Calu3 (cell line): Measurements from ENCODE around the gene FGD5. TPM values are rescaled to one million over a fixed set of nuclear protein-coding genes. Genes with fewer than 3 reads are reported as not detected.

Experiments used
- BruUV-seq: library from RNA; stranded (reverse); fragments of 400-500 nt; replicated peaks from 2 replicates; lab custom pipeline; 2021; lab: Mats Ljungman, UMichigan
- CTCF ChIA-PET: fragments of 300-600 bp; sonication (Branson Sonifier 250); formaldehyde crosslinking; loops from one replicate; lab custom pipeline; 2022; ENCODE audit warnings: antibody characterized with exemption; lab: Charles Lee
- DNase-seq: peaks from one replicate; pipeline ENCODE4 v3.0.0; 2022
- H3K27ac Mint-ChIP-seq: one replicate; pipeline ENCODE4 v1.8.0; 2022; ENCODE audit warnings: mixed read lengths; ENCODE audit not compliant: unreplicated experiment
- H3K27me3 Mint-ChIP-seq: one replicate; pipeline ENCODE4 v1.8.0; 2022; ENCODE audit warnings: mixed read lengths; ENCODE audit not compliant: unreplicated experiment
- H3K36me3 Mint-ChIP-seq: one replicate; pipeline ENCODE4 v1.8.0; 2022; ENCODE audit warnings: mild to moderate bottlenecking, moderate library complexity, mixed read lengths; ENCODE audit not compliant: insufficient read depth, unreplicated experiment
- H3K4me1 Mint-ChIP-seq: one replicate; pipeline ENCODE4 v1.8.0; 2022; ENCODE audit warnings: mild to moderate bottlenecking, low read depth, mixed read lengths; ENCODE audit not compliant: unreplicated experiment
- H3K4me3 Mint-ChIP-seq: one replicate; pipeline ENCODE4 v1.8.0; 2022; ENCODE audit warnings: mild to moderate bottlenecking, low read depth, moderate library complexity, mixed read lengths; ENCODE audit not compliant: unreplicated experiment
- H3K9me3 Mint-ChIP-seq: one replicate; pipeline ENCODE4 v1.8.0; 2022; ENCODE audit warnings: low read depth, mixed read lengths; ENCODE audit not compliant: unreplicated experiment
- intact Hi-C: fragments of 100-400 bp; cut with micrococcal nuclease; formaldehyde crosslinking; loops from one replicate; pipeline ENCODE4 v1.10.0; 2022; ENCODE audit not compliant: unreplicated experiment
- total RNA-seq: library from RNA; stranded (reverse); gene quantifications from 2 replicates; pipeline ENCODE4 v1.2.3, GENCODE V29; 2022
- TF ChIP-seq, protein P1 (sequence below): fragments of 200-600 bp; IDR thresholded peaks from one replicate; pipeline ENCODE4 v1.8.0; 2022; ENCODE audit warnings: antibody characterized with exemption; ENCODE audit not compliant: unreplicated experiment

The FGD5 gene
- total RNA-seq, 1 experiment from 2014 or later: not detected

DNA sequence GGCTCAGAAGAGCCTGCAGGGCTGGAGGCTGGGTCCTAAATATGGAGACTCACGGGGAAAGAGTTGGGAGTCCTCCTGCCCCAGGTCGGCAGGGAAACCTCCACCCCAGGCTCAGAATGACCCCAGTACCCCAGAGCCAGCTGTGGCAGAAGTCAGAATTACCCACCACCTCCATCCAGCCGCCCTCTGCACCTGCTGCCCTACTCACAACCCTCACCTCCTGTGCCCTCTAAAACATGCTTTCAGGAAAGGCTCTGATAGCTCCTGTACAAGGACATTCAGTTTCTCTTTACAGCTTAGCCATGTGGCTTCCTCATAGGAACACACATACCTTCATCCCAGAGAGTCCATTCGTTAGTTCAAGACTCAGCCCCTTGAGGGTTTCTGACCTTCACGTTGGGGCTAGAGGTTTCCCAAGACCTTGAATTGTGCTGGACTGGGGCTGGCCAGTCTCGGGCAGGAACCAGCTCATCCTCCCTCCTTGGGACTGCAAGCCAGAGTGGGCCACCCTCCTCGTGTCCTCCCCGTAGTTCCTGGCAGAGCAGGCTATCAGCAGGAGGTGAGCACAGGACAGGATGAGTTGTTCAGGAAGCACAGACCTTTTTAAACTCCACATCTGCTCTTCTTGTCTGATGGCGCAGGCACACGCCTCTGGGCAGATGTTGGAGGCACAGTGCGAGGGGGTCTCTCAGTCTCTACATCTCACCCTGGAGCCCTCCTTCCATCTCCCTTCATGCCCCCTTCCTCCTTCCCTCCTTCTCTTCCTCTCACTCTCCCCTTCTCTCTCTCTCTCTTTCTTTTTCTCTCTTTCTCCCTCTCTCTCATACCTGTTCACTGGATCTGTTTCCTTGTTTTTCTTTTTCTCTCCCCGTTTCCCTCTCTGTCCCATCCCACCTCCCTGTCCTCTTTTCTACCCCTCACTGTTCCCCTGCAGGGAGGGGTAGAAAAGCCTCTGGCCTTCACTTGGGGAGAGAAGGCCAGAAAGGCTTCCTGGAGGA lies 72.7 kb downstream of the FGD5 start:
- BruUV-seq: no TSS peak
- TF ChIP-seq, protein P1, sequence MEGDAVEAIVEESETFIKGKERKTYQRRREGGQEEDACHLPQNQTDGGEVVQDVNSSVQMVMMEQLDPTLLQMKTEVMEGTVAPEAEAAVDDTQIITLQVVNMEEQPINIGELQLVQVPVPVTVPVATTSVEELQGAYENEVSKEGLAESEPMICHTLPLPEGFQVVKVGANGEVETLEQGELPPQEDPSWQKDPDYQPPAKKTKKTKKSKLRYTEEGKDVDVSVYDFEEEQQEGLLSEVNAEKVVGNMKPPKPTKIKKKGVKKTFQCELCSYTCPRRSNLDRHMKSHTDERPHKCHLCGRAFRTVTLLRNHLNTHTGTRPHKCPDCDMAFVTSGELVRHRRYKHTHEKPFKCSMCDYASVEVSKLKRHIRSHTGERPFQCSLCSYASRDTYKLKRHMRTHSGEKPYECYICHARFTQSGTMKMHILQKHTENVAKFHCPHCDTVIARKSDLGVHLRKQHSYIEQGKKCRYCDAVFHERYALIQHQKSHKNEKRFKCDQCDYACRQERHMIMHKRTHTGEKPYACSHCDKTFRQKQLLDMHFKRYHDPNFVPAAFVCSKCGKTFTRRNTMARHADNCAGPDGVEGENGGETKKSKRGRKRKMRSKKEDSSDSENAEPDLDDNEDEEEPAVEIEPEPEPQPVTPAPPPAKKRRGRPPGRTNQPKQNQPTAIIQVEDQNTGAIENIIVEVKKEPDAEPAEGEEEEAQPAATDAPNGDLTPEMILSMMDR: no peak
- Mint-ChIP-seq H3K4me1 (no peaks in the 10 kb centered on the region), H3K27ac (no peak overlapping the region), H3K9me3 (no peaks in the 10 kb centered on the region), H3K36me3 (no peaks in the 10 kb centered on the region), H3K27me3 (peaks cover 73% of the 10 kb centered on the region), H3K4me3 (no peak overlapping the region)
- DNase-seq: no peak
- CTCF ChIA-PET: interaction anchor here (0.6 to 0.7 kb wide), 2 partner anchors 8 to 1000 kb away, joined by 3 read pairs; no protein-coding TSS in a partner anchor
- intact Hi-C loops: no loop called here

DNA sequence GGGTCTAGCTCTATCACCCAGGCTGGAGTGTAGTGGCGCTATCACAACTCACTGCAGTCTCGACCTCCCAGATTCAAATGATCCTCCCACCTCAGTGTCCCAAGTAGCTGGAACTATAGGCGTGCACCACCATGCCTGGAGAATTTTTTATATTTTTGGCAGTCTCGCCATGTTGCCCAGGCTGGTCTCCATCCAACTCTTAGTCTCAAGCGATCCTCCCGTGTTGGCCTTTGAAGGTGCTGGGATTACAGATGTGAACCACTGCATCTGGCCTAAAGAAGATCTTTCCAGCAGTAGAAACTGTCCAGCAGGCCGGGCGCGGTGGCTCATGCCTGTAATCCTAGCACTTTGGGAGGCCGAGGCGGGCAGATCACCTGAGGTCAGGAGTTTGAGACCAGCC lies 73.5 kb downstream of the FGD5 start:
- intact Hi-C loops: no loop called here
- TF ChIP-seq, protein P1: no peak
- no TSS peak for BruUV-seq
- CTCF ChIA-PET: interaction anchor here (0.6 to 0.7 kb wide), 2 partner anchors 9 to 1001 kb away, joined by 3 read pairs; no protein-coding TSS in a partner anchor
- Mint-ChIP-seq H3K4me3 (no peak overlapping the region), H3K27me3 (peaks cover 71% of the 10 kb centered on the region), H3K27ac (no peak overlapping the region), H3K9me3 (no peaks in the 10 kb centered on the region), H3K36me3 (no peaks in the 10 kb centered on the region), H3K4me1 (no peaks in the 10 kb centered on the region)
- no peak for DNase-seq

DNA sequence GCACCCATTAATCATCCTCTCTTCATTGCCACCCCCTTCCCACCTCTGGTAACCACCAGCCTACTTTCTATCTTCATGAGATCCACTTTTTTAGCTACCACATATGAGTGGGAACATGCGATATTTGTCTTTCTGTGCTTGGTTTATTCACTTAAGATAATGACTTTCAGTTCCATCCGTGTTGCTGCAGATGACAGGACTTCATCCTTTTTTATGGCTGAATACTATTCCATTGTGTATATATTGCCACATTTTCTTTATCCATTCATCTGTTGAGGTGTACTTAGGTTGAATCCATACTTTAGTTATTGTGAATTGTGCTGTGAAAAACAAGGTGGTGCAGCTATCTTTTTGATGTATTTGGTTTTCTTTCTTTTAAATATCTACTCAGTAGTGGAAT lies 75.3 kb downstream of the FGD5 start:
- no peak for DNase-seq
- H3K27me3 Mint-ChIP-seq: peaks cover 77% of the 10 kb centered on the region
- no peaks in the 10 kb centered on the region for H3K4me1 Mint-ChIP-seq
- TF ChIP-seq, protein P1: no peak
- no peaks in the 10 kb centered on the region for H3K36me3 Mint-ChIP-seq
- H3K4me3 Mint-ChIP-seq: no peak overlapping the region
- intact Hi-C loops: no loop called here
- no peak overlapping the region for H3K27ac Mint-ChIP-seq
- BruUV-seq: no TSS peak
- CTCF ChIA-PET: interaction anchor here (1.1 kb wide), 1 partner anchor 32 kb away, joined by 3 read pairs; no protein-coding TSS in a partner anchor
- H3K9me3 Mint-ChIP-seq: no peaks in the 10 kb centered on the region

DNA sequence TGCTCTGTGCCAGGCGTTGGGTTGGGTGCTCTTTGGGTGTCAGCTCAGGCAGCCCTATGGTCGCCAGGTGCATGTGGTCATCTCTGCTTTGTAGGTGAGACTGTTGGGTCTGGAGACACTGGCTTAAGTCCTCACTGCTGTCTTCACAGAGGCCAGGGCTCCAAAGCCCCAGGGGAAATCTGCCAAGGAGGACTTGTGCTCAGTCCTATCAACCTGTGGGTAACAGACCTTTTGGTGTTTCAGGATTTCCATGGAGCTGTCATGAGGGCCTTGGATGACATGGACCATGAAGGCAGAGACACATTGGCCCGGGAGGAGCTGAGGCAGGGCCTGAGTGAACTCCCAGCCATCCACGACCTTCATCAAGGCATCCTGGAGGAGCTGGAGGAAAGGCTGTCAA lies 78.5 kb downstream of the FGD5 start:
- Mint-ChIP-seq H3K27ac (no peak overlapping the region), H3K36me3 (no peaks in the 10 kb centered on the region), H3K4me3 (no peak overlapping the region), H3K9me3 (no peaks in the 10 kb centered on the region), H3K4me1 (no peaks in the 10 kb centered on the region), H3K27me3 (peaks cover 77% of the 10 kb centered on the region)
- CTCF ChIA-PET: no interaction called here
- intact Hi-C loops: no loop called here
- TF ChIP-seq, protein P1: no peak
- no peak for DNase-seq
- no TSS peak for BruUV-seq
